CD4-positive, alpha-beta T cell treated with Interleukin-17A for 1 hour (primary cell): ENCODE measurements around the gene KLHL22.
"Not testable (repeated sequence)": the region's sequence is repeated elsewhere in the genome, so short reads cannot be mapped to it uniquely, and the experiment has no call there.

ENCODE experiments used
- DNase-seq: peaks from one replicate; pipeline ENCODE4 v3.0.0-alpha.2; 2020

The KLHL22 gene

DNA sequence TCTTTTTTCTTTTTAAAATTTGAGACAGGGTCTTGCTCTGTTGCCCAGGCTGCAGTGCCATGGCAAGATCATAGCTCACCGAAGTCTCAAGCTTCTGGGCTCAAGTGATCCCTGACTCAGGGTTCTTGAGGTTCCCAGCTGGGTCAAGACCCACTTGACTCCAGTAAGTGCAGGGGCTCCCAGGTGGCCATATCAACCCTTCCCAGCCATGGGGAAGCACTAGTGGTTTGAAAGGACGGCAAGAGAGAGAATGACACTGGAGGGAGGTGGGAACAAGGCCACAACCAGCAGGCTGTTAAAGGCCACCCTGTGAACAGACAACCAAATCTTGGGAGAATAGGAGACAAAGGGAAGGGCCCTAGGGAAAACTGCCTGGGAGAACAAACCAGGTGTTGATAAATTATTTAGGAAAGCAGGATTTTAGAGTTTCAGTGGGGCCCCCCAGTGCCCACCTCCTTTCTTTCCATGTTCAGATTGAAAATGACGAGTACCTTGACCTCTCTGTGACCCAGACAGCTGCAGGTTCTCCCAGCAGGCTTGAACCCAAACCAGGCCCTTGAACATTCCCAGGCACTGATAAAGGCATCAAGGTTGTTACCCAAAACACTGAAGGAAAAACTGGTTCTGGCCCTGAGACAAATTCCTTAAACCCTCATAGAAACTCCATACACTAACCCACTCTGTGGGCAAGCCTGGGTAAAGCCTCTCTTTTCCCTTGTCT, 28.8 kb downstream of the KLHL22 start:
- no peak for DNase-seq

DNA sequence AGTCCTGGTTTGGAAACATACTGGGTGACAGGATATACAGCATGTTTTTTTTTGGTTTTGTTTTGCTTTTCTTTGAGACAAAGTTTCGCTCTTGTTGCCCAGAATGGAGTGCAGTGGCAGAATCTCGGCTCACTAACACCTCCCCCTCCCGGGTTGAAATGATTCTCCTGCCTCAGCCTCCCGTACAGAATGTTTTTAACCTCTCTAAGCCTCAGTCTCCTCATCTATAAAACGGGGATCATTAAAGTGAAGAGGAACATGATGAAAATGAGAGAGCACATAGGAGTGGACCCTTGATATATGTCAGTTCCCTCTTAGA, 29.9 kb downstream of the KLHL22 start:
- DNase-seq = no peak

DNA sequence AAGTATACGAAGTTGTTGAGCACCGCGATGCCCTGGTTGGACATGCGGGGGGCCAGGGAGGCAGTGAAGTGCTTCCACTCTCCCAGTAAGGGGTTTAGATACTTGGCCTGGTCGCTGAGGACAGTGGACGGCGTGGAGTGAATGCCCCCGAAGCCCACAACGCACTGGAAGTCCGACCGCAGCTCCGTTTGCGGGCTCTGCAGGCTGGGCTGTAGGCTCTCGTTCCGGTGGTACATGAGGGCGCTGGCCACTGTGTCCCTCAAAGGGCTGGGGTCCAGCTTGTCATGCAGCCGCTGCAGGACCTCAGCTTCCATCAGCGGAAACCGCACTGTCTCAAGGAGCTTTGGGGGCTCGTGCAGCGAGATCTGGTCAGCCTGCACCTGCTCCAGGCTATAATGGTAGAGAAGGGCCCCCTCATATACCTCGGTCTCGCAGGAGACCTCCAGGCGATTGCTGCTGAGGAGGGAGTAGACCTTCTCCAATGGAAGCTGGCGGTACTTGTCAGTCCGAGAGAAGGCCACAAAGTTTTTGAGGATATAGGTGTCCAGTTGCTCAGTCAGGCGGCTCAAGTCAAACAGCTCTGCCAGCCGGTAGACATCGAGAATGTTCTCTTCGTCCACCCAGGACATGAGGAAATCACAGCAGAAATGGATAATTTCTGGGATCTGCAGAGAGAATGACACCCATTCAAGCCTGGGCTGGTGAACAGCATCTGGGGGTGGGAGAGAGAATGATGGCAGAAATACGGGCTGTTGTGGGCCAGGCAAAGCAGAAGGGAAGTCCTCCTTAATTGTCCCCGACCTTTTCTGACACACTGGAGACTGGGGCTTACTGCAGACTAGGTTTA, 30.5 kb downstream of the KLHL22 start:
- DNase-seq = no peak

DNA sequence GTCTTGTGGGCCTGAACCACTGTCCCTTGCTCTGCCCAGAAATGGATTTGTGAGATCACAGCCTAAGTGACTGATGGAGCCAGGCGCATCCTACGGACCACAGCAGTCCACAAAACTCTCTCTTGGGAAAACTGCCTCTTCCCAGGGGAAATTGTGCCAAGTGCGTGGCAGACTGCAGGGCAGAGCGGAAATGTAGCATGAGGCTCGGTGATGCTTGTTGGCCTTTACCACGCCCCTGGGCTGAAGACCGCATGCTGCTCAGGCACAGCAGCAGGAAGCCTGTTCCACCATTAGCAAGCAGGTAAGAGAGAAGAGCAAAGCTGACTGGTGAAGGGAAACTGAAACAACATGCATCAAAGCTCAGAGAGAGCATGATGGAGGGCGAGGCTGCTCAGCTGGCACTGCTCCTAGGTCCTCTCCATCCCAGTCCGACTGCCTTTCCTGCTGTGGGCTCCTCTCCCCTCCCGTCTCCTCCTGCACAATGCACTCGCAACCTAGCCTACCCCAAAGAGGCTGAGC, 31.4 kb downstream of the KLHL22 start:
- peak; percentile 81 for DNase-seq

DNA sequence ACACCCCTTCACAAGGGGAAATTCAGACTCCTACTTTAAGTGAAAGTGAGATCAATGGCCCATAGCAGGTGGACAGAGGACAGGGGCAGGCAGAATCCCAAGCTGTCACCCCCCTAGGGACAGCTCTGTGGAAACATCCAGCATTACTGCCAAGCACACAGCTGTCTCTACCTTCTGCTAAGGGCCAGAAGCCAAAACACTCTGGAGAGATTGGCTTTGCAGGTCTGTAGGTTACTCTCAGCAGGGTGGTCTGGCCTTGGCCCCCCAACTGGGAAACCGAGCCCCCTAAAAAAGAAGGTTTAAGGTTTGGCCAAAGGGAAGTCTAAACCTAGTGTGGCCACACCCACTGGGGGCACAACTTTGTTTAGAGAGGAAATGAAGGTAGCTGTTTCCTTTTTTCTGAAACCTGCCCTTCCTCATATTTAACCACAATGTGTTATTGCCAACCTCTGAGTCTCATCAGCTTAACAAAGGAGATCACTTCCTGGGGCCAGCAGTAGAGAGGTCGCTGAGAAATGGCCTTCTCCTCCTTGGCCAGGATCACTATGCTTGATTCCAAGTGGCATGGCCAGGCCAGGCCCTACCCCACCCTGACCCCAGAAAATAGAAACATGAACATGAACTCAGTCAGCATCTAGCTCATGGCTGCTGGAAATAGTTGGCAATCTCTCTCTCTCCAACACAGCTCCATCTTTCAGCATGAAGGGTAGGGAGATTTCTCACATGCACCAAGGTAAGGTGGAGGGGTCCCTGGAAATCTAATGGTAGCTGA, 32.1 kb downstream of the KLHL22 start:
- DNase-seq = peak; percentile 71

DNA sequence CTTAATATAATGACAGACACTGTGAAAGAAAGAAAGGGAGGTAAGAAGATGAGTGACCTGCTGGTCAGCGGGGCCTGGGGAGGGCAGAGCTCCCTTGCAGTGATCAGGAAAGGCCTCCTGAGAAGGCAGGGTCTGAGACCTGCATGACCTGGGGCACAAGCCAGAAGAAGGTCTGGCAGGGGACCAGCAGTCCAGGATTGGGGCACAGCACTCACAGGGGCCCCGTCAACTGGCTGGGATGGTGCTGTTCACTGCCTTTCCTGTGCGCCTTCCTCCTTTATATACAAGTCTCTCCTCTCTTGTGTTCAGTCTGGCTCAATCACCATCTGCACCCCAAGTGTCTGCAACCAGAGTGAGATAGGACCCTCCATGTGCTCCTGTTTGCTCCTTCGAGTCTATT, 35.7 kb downstream of the KLHL22 start:
- no peak for DNase-seq

DNA sequence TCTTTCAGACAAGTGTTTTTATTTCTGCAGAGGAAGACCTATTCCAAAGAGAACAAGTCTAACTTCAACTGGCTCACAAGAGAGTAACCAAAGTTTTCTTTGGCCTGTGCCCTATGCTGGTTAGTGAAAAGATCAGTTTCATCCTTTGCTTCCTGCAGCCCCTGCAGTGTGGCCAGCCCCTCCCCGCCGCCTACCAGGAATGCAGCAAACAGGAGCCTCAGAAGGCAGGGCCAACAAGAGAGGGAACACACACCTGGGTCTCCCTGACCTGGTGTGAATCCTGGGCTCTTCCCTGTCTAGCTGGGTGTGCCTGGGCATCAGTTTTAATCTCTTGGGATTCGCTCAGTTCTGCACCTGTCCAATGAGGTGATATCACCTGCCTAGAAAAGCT, 36.4 kb downstream of the KLHL22 start:
- DNase-seq = no peak

DNA sequence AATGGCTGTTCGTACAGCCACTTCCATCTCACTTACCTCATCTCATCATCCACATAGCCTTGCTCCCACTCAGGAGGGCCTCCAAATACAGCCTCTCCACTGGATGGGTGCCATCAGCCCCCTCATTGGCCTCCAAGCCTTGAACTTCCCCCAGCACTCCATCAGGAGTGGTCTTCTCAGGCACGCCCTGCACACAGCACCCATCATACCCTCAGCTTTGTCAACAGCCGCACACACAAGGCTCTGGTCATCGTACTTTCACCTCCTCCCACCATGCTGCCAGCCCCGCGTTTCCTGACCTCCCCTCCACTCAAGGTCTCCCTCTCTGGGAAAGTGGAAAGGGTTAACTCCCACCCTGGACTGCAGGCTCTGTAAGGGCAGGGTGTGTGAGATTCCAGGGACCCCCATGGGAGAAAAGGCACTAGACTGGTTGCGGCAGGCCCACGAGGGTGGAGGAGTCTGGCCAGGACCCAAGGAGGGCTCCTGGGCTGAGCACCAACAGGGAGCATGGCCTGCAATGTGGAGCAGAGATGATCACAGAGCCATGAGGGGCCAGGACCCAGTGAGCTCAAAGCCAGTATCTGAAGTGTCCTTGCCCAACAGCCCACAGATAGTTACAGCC, 37.0 kb downstream of the KLHL22 start:
- DNase-seq = no peak

DNA sequence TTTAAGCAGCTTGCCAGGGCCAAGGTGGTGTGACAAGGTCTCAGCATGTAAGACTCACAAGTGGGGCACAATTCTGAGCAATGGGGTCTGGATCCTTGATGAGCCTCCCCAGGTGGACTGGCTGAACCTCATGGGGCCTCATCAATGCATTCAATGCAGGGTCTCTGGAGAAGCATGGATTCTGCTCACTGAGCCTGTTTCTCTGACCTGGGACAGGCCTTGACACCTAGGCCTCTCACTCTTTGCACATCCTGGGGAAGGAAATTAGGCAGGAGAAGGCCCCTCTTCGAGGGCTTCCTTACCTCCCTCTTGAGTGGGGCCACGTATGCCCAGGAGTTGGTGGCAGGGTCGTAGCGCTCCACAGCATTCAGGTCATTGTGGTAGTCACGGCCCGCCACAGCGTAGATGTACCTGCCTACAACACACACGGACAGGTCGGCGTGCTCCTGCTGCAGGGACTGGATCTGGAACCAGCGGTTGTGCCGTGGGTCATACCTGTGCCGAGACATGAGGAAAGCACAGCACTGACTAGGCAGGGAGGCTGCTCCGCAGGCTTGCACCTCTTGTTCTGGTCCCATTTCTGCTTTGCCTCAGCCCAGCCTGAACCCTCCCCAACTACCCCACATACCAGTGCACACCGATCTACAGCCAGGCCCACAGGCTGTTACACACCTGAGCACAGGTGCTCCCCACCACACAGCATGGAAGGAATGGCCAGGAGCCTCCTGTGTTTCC, 37.9 kb downstream of the KLHL22 start:
- DNase-seq = no peak

DNA sequence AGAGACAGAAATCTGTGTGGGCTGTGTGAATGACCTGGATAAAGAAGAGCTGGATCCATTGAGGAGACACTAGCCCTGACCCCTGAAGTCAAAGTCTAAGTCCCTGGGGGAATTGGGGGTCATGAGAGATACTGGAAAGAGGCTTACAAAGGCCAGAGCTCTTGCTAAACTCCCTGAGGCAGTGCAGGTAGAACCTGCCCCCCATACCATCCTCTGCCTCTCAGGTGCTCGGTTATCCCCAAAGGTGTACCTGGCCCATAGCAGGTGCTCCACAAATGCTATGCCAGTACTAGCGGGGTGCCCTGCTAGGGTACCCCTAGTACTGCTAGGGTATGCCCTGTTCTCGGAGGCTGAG, 38.9 kb downstream of the KLHL22 start:
- no peak for DNase-seq

DNA sequence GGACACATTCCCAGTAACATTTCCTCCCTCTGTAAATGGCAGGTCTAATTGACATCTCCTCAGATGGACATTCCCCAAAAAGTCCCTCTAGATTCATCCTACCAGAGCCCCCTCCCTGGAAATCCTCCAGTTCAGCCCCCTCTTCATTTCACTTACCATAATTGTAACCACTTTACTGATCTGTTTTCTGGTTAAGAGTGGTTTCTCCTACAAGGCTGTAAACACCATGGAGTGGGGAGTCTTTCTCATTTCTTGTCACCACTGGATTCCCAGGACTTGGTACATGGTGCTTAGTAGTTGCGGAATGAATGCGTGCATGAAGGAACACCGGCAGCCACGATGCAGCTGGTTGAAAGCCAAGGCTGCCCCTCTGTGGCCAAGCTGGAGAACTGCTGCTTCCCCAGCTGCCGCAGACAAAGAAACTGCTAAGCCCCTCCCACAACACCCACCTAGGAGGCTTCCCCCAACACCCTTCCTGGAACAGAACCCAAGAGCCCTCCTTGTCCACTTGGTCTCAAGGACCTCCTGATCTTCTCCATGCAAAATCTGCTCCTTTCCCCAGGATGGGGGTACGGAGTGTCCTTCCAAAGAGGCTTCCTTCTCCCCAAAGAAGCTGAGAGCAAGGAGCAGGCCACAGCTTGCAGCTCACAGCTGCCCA, 39.4 kb downstream of the KLHL22 start:
- peak; percentile 83 for DNase-seq

DNA sequence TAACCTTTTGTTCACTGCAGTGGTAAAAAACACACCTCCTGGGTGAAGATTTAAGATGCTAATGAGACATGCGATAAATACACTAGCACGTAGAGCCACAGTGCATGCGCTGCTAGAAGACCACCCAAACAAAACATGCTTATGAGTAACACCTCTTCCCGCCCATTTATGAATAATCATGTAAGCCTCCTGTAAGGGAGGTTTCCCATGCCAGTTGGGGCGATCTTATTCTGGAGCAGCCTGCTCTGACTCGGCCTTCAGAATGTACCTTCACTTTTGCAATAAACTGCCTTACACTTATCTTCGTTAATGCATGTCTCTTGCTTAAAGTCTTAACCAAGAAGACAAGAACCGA, 39.9 kb downstream of the KLHL22 start:
- no peak for DNase-seq

DNA sequence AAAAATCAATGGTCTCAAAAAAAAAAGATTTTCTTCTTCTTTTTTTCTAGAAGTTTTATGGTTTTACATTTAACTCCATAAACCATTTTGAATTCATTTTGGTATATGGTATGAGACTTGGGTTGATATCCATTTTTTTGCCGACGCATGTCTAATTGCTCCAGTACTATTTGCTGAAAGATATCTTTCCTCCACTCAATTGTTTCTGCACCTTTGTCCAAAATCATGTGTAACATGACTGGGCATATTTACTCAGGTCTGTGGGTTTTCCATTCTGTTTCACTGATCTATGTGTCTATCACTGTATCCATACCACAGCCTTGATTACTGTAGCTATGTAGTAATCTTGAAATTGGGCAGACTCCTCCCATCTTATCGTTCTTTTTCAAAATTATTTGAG, 42.4 kb downstream of the KLHL22 start:
- DNase-seq = no peak

DNA sequence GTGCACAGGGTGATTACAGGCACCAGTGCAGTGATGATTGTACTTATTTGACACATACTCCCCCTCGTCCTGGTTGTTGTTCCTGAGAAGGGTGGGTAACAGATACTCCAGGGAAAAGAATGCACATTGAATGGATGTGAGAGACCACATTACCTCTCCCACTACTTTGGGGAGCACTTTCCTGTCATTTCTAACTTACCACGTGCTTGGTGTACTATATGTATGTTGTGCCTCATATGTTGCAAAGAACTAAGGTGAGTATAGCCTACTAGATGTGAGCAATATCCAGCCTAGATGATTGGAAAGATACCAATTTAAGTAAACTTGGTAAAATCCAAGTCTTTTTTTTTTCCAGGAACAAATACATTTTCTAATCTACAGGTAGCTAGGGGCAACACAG, 43.7 kb downstream of the KLHL22 start:
- no peak for DNase-seq

DNA sequence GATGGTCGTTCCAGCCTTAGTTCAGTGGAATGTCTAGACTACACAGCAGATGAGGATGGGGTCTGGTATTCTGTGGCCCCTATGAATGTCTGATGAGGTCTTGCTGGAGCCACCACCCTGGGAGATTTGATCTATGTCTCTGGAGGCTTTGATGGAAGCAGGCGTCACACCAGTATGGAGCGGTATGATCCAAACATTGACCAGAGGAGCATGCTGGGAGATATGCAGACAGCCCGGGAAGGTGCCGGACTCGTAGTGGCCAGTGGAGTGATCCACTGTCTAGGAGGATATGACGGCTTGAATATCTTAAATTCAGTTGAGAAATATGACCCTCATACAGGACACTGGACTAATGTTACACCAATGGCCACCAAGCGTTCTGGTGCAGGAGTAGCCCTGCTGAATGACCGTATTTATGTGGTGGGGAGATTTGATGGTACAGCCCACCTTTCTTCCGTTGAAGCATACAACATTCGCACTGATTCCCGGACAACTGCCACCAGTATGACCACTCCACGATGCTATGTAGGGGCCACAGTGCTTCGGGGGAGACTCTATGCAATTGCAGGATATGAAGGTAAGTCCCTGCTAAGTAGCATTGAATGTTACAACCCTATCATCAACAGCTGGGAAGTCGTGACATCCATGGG, 44.3 kb downstream of the KLHL22 start:
- not testable (repeated sequence) for DNase-seq

DNA sequence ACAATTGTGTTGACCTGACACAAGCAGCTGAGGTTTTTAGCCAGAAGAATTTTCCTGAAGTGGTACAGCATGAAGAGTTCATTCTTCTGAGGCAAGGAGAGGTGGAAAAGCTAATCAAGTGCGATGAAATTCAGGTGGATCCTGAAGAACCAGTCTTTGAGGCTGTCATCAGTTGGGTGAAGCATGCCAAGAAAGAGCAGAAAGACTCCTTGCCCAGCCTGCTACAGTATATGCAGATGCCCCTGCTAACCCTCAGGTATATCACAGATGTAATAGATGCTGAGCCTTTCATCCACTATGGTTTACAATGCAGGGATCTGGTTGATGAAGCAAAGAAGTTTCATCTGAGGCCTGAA, 45.1 kb downstream of the KLHL22 start:
- DNase-seq = no peak

DNA sequence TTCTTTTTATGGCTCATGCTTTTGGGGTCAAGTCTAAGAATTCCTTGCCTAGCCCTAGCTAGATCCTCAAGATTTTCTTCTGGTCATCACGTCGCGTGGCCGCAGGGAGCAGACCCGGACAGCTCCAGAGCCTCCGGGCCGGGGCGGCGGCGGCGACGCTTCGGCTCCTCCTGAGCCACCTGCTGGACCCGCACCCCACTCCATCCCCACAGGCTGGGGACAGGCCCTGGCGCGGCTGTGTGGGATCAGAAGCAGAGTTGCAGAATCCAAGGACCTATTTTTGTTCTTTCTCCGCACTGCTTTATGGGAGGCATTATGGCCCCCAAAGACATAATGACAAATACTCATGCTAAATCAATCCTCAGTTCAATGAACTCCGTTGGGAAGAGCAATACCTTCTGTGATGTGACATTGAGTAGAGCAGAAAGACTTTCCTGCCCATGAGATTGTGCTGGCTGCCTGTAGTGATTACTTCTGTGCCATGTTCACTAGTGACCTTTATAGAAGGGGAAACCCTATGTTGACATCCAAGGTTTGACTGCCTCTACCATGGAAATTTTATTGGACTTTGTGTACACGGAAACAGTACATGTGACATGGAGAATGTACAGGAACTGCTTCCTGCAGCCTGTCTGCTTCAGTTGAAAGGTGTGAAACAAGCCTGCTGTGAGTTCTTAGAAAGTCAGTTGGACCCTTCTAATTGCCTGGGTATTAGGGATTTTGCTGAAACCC, 45.6 kb downstream of the KLHL22 start:
- DNase-seq = no peak

DNA sequence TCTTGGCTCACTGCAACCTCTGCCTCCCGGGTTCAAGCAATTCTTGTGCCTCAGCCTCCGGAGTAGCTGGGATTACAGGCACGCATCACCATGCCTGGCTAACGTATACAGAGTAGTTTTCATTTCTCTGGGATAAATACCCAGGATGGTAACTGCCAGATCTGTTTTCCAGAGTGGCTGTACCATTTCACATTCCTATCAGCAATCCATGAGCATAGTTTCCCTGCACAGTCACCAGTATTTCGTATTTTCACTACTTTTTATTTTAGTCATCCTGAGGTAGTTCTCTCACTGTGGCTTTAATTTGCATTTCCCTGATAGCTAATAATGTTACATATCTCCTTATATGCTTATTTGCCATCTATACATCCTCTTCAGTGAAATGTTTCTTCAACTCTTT, 47.0 kb downstream of the KLHL22 start:
- DNase-seq = no peak

DNA sequence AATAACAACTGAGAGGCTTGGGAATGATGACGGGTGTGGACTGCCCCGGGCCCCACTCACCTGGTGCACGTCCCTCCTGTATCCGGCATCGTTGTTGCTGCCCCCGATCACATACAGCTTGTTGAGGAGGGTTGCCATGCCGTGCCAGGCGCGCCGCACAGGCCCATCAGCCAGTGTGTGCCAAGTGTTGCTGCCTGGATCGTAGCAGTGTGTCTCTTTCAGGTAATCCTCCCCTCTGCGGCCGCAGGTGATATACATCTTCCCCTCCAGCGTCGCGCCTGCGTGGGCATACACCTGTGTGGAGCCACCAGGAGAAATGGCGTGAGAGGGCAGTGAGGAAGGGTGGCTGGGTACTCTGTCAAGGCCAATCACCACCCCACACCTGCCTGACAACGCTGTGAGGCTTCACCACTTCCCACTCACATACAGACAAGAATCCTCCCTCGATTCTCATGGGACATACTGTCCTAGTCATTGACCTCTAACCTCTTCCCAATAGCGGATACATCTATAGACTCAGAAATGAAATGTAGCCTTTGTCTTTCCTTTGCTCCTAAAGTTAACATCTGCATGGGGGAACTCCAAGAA, 49.1 kb downstream of the KLHL22 start:
- DNase-seq = no peak

DNA sequence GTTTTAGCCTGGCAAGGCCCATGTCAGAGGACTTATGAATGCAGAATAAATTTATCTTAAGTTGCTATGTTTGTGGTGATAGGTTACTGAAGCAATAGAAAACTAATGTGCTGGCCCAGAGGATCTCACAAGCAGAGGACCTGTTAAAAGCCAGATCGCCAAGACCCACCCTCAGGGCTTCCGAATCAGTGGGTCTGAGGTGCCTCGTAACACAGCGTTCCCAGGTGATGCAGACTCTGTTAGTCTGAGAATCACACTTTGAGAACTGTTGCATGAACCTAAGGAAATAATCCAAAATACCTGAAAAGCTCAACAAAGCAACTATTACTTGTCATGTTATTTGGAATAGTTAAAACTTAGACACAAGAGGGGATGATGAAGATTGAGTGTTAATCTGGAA, 51.3 kb downstream of the KLHL22 start:
- DNase-seq = no peak
